ENCODE data around the gene CDK11B.

CDK11B gene

GRCh38 chr1:1614204-1614953, 44.4 kb downstream of the CDK11B start:
- DNase-seq: peak; percentile 42 to 60

- no peak for DNase-seq
These were observed 45.2 kb downstream of the CDK11B start for GRCh38 chr1:1613509-1614082.

- DNase-seq: no peak
These were observed 46.8 kb downstream of the CDK11B start for GRCh38 chr1:1612104-1612400.

GRCh38 chr1:1610796-1611195, 48.0 kb downstream of the CDK11B start:
- DNase-seq: no peak

- DNase-seq: no peak
These were observed 48.9 kb downstream of the CDK11B start for GRCh38 chr1:1609822-1610485.

GRCh38 chr1:1606232-1606631, 52.6 kb downstream of the CDK11B start:
- no peak for DNase-seq

GRCh38 chr1:1605724-1606123, 53.1 kb downstream of the CDK11B start:
- no peak for DNase-seq

GRCh38 chr1:1605034-1605591, 53.7 kb downstream of the CDK11B start:
- DNase-seq: no peak

GRCh38 chr1:1604374-1605033, 54.3 kb downstream of the CDK11B start:
- no peak for DNase-seq

- no peak for DNase-seq
These were observed 55.0 kb downstream of the CDK11B start for GRCh38 chr1:1603671-1604373.

GRCh38 chr1:1602968-1603506, 55.8 kb downstream of the CDK11B start:
- no peak for DNase-seq

GRCh38 chr1:1602304-1602967, 56.4 kb downstream of the CDK11B start:
- no peak for DNase-seq

- DNase-seq: no peak
These were observed 57.1 kb downstream of the CDK11B start for GRCh38 chr1:1601564-1602303.

- DNase-seq: no peak
These were observed 57.8 kb downstream of the CDK11B start for GRCh38 chr1:1600861-1601563.

GRCh38 chr1:1599935-1600860, 58.6 kb downstream of the CDK11B start, which contains the start of gene FNDC10:
FNDC10 (minus strand) TSS chr1:1600135; CDS start chr1:1600015, 120 bp downstream.
- DNase-seq: no peak

- peak; percentile 20 to 38 for DNase-seq
These were observed 59.5 kb downstream of the CDK11B start for GRCh38 chr1:1599030-1599934.

- no peak for DNase-seq
These were observed 60.1 kb downstream of the CDK11B start for GRCh38 chr1:1598720-1599029.

GRCh38 chr1:1598051-1598719, 60.6 kb downstream of the CDK11B start:
- no peak for DNase-seq

All from CD4-positive, alpha-beta T cell treated with Interferon alpha-2 for 1 hour (primary cell).